HG03460 (cell line): Measurements from ENCODE around the gene KIF25.
"Not testable (repeated sequence)": the region's sequence is repeated elsewhere in the genome, so short reads cannot be mapped to it uniquely, and the experiment has no call there.

Source experiments
- ATAC-seq: cut with Tn5 transposase; IDR thresholded peaks from one replicate; pipeline ENCODE4 v1.9.1; 2021; ENCODE audit not compliant: unreplicated experiment

Gene KIF25

DNA sequence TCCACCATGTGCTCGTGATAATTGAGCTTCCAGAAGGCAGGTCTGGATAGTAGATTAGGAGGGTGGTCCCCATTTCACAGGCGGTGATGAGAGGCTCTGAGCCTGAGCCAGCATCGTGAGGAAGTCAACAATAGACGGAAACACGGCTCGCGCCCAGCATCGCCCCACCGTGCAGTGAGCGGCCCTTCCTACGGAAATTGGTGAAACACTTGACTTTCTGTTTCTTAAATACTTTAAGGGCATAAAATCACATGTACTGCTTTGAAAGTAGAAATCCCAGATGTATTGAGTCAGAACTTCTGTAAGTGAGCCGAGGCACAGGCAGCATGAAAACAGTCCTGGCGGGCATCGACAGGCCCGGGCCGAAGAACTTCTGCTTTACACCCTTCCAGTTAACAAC is 4.3 kb upstream of the KIF25 start:
- ATAC-seq: no peak

DNA sequence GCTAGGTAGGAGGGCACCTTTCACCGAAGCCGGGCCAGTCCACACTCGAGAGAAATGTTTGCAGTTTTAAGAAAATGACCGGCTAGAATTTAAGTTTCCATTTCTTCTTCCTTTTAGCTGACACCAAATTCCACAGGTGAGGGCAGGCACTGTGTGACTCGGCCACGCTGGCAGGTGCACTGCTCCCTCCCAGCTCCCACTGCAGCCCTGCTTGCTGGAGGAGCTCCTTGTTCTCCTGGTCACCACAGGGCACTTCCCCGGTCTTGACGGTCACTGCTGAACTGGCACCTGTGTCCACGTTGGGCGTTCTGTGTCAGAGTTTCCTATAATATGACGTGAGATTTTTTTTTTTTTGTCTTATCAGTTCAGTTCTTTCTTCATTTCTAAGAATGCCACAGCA is 3.6 kb upstream of the KIF25 start:
- no peak for ATAC-seq

DNA sequence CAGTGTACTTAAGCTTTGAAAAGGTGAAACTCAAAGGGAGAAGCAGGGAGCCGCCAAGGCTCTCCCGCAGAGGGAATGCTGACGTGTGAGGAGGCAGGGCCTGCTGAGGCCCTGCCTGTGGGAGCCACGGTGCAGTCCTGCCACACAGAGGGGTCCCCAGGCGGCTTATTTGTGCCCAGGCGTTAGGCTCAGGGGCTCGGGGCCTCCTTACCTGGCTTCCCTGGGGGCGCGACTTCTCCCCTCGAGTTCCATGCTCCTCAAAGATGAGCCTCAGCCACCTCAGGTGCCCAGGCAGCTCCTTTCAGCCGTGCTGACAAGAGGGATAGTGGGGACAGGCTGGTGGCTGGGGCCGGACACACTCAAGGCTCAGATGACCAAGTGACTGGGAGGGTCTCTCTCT is 2.2 kb upstream of the KIF25 start:
- no peak for ATAC-seq

DNA sequence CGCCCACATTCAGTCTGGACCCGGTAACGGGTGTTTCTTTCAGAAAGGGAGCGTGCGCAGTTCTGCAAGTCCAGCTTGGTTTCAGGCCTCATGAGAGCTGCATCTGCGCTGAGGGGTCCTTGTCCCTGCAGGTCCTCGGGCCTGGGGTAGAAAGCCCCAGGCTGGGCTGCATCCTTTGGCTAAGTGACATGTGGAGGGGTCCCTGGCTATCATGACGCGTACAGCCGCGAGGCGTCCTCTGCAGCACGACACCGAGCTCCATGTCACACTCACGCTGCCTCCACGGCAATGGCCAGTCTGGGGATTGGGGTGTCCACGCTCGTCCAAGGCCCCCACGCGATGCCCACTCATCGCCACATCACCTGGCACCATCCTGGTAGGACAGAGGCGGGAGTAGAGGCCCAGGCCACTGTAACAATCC is 1.7 kb upstream of the KIF25 start:
- ATAC-seq: no peak

DNA sequence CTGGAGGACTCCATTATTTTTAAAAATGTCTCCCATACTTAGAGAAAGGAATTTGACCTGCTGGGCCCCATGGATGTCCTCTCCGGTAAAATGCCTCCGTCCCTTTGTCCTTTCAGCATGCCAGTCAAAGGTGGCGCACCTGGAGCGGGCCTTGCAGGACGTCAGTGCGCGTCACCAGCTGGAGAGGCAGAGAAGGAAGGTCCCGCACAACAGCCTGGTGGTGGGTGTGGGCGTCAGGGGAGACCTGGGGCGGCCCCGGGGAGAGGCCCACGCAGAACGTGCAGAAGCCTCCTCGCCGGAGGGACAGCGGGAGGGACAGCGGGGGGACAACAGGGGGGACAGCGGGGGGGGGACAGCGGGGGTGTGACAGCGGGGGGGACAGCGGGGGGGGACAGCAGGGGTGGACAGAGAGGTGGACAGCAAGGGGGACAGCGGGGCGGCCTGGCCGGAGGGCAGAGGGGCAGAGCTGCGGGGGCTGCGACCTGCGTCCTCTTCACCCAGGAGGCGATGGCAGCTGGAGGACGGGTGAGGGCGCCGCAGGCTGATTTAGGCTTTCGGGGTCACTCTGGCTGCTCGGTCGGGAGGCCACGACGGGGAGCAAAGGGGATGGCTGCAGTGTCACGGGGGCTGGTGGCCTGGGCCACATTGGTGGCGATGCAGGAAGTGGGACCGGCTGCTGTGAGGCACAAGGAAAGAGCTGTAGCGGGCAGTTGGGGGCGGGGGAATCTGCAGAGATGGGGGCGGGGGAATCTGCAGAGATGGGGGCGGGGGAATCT is 859 bp upstream of the KIF25 start:
- ATAC-seq: no peak

DNA sequence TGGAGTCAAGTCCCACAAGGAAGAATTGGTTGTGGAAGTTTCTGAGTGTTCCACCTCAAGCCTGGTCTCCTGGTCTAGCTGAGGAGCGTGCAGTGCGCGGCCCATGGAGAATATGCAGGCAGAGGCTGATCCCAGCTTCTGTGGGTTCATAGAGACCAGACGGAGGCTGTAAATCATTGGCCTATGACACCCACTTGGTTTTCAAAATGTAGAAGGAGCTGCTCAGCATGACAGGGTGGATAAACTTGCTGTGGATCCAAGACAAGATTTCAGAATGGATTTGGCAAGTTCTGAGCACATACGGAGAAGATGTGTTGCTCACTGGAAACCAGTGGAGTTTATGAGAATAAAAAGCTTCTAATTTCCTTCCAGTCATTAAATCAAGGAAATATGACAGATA is 744 bp downstream of the KIF25 start:
- ATAC-seq: no peak

DNA sequence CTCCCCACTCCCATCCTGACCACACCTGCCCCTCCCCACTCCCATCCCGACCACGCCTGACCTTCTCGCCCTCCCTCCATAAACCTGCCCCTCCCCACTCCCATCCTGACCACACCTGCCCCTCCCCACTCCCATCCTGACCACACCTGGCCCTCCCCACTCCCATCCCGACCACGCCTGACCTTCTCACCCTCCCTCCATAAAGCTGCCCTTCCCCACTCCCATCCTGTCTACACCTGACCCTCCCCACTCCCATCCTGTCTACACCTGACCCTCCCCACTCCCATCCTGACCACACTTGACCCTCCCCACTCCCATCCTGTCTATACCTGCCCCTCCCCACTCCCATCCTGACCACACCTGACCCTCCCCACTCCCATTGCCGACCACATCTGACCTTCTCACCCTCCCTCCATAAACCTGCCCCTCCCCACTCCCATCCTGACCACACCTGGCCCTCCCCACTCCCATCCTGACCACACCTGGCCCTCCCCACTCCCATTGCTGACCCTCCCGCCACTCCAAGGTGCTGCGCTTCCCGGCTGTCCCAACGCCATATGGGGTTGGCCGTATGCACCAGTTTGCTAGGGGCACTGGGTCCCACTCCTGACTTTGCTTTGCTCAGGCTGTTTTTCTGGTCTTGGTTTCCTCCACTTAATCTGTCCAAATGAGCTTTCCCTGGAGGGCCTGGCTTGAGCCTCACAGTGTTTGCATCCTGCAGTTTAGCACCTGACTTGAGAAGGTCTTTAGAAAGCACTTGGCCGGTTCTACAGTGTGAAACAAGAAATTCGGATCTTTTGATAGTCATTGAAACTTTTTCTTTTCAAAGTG is 2.9 kb downstream of the KIF25 start:
- no peak for ATAC-seq

DNA sequence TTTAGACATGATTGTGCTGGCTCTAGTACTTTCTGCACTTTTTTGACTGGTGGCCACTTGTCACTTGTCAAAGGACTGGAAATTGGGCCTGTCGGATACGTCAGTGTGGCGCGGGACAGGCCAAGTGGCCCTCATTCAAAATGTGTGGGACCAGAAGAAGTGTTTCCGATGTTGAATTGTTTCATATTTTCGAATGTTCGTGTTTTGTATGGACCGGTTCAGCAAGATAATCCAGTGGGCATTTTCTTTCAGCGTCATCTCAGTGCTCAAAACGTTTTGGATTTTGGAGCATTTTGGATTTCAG is 3.5 kb downstream of the KIF25 start:
- ATAC-seq: no peak

DNA sequence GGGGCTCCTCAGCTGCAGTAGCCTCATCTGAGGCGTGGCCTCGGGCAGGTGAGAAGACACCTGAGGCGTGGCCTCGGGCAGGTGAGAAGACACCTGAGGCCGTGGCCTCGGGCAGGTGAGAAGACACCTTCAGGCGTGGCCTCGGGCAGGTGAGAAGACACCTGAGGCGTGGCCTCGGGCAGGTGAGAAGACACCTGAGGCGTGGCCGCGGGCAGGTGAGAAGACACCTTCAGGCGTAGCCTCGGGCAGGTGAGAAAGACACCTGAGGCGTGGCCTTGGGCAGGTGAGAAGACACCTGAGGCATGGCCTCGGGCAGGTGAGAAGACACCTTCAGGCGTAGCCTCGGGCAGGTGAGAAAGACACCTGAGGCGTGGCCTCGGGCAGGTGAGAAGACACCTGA is 4.0 kb downstream of the KIF25 start:
- ATAC-seq: not testable (repeated sequence)

DNA sequence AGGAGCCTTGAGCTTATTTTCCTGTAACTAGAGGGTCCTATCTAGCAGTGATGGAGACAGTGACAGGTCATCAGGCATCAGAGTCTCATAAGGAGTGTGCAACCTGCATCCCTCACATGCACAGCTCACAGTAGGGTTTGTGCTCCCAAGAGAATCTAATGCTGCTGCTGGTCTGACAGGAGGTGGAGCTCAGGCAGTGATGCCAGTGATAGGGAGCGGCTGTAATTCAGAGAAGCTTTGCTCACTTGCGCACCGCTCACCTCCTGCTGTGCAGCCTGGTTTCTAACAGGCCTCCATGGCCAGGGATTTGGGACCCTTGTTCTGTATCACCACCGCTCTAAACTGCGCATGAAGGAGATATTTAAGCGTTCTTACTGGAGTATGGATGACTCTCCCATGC is 5.3 kb downstream of the KIF25 start:
- no peak for ATAC-seq

DNA sequence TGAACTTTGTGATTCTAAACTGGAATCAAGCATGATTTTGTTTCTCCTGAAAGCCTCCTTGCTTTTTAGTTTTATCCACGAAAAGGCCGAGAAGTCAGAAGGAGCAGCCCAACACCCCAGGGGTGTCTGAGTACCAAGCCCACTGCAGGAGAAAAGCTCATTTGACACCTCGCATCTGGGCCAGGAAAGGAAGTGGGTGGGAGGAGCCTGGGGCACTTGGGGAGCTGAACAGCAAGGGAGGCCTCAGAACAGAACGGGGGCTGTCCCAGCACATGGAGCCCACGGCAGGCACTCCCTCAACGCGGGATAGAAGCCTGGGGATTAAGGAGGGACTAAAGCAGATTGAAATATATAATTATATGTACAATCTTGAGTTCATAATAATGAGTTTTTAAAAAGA is 6.6 kb downstream of the KIF25 start:
- ATAC-seq: no peak

DNA sequence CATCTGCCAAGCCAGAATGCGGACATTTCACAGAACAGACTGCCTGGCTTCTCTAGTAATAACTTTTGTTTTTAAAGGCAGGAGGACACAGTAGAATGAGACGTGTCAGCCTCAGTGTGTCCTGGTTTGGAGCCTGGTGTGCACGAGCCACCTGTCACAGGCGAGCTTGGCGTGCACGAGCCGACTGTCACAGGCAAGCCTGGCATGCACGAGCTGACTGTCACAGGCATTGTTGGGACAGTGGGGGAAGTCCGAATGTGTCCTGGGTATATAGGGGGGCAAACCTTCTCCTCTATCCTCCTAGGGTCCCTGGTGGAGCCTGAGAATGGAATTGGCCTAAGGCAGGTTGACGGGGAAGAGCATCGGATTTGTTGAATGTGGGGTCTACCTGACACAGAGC is 7.5 kb downstream of the KIF25 start:
- no peak for ATAC-seq

DNA sequence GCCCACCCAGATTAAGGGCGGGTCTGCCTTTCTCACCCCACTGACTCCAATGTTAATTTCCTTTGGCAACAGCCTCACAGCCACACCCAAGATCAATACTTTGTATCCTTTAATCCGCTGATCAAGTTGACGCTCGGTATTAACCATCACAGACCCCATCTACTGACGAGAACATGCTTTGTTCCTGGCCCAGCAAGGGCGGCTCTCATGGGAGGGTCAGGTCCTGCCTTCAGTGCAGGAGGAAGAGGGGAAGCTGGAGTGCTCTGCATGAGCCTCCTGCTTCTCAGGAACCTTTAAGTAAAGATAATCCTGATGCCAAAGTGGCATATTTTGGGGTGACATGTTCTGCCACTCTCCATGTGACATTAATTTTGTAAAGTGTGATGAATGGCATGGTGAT is 8.3 kb downstream of the KIF25 start:
- ATAC-seq: no peak

DNA sequence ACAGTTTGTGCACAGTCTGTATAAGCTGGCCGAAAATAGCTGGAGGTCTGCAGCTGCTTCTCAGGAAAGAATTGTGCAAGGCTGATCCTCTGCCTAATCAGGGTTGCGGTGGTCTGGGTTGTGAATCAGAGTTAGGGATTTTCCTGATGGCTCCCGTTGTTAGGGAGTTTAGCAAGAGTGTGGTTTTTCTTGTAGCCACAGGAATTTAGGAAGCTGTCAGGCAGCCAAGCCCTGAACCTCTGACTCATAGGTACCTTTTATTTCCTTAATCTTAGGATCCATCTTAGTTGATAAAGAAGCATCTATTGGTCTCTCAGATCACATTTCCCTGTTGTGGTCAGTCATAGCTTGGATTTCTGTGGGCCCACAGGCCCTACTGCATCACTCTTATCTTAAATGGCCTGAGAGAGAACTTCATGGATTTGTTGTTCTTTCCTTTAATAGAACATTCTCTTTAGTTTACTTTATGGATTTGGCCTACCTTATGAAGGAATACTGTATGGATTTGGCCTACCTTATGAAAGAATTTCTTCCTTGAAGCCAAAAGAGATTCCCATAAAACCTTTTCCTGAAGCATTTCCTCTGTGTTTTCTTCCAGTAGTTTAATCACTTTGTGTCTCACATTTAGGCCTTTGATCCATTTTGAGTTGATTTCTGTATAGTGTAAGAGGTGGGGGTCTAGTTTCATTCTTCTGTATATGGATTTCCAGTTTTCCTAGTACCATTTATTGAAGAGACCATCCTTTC is 10.3 kb downstream of the KIF25 start:
- ATAC-seq: no peak

DNA sequence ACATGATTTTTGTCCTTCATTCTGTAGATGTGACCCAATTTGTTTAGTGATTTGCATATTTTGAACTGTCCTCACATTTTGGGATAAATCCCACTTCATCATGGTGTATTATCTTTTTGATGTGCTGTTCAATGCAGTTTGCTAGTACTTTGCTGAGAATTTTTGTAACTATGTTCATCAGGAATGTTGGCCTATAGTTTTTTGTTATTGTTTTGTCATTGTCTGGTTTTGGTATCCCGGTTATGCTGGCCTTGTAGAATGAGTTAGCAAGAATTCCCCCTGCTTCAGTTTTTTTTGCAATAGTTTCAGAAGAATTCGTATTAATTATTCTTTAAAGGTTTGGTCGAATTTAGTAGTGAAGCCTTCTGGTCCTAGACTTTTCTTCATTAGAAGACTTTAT is 11.9 kb downstream of the KIF25 start:
- ATAC-seq: no peak

DNA sequence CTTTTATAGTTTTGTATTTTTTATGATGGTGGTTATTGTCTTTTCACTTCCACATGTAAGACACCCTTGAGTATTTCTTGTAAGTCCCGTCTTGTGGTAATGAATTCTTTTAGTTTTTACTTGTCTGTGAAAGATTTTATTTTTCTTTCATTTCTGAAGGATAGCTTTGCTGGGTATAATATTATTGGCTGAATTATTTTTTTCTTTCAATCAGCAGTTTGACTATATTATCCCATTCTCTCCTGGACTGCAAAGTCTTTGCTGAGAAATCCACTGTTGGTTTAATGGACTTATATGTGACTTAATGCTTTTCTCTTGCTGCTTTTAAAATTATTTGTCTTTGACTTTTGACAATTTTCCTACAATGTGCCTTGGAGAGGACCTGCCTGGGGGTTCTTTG is 13.8 kb downstream of the KIF25 start:
- no peak for ATAC-seq

DNA sequence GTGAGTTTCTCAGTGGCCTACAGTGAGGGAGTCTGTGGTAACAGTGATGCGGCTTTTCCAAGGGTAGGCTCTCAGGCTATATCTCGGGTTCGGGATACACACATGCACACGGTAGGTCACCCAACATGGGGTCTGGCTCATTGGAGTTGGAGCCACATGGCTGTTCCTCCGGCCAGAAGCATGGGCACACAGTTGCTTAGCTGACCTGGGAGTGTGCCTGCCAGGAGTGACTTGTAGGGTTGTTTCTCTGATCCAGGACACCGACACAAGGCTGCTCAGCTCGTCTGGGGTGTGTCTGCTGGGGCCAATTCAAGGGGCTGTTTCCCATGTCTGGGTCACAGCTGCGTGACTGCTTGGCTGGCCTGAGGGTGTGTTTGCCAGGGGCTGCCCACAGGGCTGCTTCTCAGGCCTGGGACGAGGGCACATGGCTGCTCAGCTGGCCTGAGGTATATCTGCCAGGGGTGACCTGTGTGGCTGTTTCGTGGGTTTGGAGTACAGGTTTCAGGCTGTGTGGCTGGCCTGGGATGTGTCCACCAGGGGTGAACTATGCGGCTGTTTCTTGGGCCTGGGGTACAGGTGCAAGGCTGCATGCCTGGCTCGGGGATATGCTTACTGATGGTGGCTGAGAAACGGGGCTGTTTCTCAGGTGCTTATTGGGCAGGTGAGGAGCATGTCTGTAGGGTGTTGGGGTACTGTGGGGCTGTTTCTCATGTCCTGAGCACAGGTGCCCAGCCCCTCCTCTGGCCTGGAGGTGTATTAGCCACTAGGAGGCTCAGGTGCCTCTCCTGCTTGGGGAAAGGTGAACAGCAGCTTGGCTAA is 15.2 kb downstream of the KIF25 start:
- ATAC-seq: no peak

DNA sequence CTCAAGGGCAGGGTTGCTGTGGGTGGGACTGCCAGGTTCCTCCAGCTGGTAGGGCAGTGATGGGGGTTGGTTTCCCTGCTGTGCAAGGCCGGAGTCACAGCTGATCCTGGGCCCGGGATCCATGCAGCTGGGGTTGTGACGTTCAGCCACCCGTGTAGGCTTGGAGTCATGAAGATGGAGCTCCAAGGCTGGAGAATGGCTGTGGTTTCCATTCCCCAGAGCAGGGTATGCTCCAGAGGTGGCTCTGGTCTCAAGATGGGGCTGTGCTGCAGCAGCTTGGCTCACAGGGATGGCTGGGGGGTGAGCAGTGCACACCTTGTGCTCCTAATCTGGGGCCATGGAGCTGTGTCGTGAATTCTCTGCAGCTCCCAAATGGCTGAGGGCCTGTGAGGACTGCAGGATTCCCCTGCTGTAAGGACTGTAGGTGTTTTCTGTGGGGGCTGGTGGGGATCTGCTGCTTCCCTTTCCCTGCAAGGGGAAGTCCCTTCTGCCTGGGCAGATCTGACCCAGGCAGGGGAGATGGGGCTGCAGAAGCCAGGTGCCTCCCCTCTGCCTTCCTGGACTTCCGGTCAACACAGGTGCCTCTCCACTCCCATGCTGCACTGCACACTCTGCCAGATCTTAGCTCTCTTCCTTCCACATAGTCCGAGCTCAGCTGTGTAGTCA is 15.9 kb downstream of the KIF25 start:
- no peak for ATAC-seq

DNA sequence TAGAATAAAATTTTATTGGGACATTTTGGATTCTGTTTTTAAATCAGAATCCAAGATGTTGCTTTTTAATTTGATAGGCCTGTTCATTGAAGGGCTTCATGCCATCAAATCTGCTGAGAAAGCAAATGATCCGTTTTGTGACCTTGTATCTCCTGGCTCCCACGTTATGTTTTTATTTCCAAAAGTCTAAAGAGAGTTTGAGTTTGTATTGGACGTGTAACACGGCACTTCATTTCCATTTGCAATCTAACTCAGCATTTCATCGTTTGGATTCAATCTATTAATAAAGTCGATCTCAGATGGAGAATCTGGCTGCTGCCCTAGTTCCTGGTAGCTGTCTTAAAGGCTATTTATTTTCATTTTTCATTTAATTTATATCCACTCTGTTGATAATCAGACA is 17.0 kb downstream of the KIF25 start:
- ATAC-seq: no peak

DNA sequence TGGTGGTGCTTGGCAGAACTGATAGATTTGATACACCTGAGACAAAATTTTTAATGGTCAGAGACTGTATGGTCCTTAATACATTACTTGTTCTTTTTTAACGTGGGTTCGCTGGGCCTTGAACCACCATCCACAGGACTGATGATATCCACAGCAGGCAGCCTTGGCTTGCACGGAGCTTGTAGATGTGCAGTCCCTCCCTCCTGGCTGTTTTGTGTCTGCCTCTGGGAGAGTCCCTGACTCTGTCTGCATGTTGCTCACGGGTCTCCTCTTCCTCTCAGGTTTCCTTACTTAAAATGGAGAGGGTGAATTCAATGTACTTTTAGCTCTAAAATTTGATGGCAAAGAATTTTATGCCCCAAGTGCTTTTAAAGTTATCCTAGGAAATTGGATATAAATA is 17.5 kb downstream of the KIF25 start:
- no peak for ATAC-seq
